Activated naive CD4-positive, alpha-beta T cell (primary cell): ENCODE data around the gene KRTAP12-3.
"Not testable (repeated sequence)": the region's sequence is repeated elsewhere in the genome, so short reads cannot be mapped to it uniquely, and the experiment has no call there.

Source experiments
- DNase-seq, 4 experiments: peaks; one replicate each; lab custom pipeline; 2025; lab: John Stamatoyannopoulos, UW

KRTAP12-3 gene

DNA sequence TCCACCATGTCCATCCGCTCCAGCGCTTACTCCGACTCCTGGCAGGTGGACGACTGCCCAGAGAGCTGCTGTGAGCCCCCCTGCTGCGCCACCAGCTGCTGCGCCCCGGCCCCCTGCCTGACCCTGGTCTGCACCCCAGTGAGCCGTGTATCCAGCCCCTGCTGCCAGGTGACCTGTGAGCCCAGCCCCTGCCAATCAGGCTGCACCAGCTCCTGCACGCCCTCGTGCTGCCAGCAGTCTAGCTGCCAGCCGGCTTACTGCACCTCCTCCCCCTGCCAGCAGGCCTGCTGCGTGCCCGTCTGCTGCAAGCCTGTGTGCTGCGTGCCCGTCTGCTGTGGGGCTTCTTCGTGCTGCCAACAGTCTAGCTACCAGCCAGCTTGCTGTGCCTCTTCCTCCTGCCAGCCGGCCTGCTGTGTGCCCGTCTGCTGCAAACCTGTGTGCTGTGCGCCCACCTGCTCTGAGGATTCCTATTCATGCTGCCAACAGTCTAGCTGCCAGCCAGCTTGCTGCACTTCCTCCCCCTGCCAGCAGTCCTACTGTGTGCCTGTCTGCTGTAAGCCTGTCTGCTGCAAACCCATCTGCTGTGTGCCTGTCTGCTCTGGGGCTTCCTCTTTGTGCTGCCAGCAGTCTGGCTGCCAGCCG lies 30.4 kb upstream of the KRTAP12-3 start:
- not testable (repeated sequence) for DNase-seq

DNA sequence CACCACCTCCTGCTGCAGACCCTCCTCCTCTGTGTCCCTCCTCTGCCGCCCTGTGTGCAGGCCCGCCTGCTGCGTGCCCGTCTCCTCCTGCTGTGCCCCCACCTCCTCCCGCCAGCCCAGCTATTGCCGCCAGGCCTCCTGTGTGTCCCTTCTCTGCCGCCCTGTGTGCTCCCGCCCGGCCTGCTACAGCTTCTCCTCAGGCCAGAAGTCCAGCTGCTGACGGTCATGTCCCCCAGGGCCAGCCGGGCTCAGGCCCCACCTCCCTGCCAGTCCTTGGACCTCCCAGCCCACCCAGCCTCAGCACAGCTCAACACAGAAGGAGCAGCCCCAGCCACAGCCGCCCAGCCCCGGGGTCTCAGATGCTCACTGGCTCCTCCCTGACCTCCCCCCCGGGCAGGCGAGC lies 29.9 kb upstream of the KRTAP12-3 start:
- not testable (repeated sequence) for DNase-seq

DNA sequence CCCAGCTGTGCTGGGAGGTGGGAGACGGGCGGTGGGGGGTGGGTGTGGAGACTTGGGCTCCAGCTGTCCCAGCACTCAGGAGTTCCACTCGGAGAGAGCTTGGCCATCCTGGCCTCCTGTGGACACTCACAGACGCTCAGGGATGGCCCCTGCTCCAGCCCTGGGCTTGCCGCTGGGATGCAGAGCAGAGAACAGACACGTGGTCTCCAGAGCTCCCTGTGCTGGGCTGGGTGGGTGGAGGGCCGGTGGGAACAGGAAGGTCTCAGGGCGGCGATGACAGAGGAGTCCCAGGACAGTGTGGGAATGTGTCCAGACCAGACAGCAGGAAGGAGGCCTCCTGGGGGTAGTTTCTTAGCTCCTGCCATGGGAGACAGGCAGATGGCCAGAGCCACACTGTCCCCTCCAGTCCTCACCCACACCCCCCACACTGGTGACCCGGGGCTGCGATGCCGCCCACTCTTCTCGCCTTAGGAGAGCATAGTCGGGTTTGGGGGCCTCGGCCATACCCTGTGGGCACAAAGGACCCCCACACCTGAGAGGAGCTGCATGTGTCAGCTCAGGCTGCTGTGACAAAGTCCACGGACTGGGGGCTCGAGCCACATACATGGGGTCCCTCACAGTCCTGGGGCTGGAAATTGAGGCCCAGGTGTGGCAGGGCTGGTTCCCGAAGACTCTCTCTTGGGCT lies 28.9 kb upstream of the KRTAP12-3 start:
- no peak for DNase-seq

DNA sequence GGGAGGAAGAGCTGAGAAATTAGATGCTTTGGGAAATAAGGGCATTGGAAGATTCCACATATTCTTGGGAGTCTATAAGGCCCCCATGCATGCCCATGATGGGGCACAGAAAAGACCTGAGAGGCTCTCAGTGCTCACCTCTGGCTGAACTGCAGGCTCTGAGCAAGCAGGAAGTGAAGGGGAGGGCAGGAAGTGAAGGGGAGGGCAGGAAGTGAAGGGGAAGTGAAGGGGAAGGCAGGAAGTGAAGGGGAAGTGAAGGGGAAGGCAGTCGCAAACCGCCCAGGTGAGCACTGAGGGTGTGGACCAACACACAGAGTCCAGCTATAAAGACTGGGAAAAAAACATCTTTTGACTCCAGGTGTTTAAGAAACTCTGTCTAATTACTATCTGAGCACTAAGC lies 27.3 kb upstream of the KRTAP12-3 start:
- DNase-seq, result no peak

DNA sequence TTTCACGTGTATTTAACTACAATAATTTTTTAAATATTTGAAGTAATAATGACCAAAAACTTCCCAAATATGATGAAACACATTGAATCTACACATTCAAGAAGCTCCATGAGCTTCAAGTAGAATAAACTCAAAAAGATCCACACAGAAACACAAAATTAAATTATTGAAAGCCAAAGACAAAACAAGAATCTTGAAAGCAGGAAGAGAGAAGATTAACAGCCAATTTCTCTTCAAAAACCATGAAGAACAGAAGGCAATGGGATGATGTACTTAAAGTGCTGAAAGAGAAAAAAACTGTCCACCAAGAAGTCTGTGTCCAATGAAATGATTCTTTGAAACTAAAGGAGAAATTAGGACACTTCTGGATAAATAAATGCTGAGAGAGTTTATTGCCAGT lies 25.7 kb upstream of the KRTAP12-3 start:
- DNase-seq, result no peak

DNA sequence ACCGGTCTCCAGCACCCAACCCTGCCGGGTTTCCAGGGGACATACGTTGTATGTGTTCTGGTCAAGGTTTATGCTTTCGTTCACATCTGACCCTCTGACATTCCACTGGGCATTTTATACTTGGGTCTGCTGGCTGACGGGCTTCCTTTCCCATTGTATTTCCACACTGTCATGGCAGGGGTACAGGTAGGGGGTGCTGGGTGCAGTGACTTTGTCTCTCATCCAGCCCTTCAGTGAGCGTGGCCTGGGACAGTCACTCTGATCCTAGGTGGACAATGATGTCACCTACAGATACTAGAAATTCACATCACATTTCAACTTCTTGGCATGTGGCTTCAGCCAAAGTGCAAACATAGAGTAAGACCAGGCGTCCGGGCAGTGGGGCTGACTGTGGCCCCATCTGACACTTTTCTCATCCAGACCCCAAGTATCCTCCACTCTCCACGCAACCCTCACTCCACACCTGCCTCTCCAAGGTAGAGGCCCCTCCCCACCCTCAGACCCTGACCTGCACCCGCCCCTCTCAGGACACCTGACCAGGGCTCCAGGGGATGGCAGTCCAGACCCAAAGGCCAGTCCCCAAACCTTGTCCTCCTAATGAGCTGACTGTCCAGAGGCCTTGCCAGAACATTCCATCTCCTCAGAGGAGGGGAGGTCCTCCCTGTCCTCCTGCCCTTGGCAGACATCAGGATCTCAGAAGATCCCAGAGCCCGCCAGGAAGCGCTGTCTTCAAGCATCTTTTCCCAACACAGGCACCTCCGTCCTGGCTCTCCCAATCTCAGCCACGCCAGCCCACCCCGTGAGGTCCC lies 21.3 kb upstream of the KRTAP12-3 start:
- no peak for DNase-seq

DNA sequence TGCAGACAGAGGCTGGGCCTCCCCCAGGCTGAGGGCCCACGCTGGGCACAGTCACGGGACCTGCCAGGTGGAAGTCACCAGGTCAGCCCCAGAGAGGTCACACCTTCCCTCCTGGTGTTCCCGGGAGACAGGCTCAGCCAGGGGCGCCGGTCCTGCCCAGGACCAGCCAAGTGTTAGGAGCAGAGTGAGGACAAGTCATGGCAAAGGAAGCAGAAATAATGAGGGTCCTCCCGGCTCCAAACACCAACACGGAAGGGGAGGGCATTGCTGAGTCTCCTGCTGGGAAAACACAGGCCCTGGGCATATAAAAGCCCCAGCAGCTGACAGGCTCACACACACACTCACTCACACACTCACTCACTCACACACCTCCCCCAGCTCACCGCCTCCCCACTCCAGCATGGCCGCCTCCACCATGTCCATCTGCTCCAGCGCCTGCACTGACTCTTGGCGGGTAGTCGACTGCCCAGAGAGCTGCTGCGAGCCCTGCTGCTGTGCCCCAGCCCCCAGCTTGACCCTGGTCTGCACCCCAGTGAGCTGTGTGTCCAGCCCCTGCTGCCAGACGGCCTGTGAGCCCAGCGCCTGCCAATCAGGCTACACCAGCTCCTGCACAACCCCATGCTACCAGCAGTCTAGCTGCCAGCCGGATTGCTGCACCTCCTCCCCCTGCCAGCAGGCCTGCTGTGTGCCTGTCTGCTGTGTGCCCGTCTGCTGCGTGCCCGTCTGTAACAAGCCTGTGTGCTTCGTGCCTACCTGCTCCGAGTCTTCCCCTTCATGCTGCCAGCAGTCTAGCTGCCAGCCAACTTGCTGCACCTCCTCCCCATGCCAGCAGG lies 20.5 kb upstream of the KRTAP12-3 start, which contains the start of gene KRTAP10-10:
Gene KRTAP10-10 (plus strand): TSS at position 339 of the 833 bp plus-strand sequence. CDS start 62 bp downstream, at position 401.
- no peak for DNase-seq

DNA sequence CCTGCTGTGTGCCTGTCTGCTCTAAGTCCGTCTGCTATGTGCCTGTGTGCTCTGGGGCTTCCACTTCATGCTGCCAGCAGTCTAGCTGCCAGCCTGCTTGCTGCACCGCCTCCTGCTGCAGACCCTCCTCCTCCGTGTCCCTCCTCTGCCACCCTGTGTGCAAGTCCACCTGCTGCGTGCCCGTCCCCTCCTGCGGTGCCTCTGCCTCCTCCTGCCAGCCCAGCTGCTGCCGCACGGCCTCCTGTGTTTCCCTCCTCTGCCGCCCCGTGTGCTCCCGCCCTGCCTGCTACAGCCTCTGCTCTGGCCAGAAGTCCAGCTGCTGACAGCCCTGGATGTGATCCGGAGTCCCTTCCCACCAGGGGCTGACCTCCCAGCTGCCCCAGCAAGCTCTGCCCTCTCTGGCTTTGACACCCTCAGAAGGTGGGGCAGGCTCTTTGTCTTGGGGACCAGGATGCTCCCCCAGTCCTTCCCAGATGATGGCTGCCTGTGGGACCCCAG lies 19.8 kb upstream of the KRTAP12-3 start:
- DNase-seq, result not testable (repeated sequence)

DNA sequence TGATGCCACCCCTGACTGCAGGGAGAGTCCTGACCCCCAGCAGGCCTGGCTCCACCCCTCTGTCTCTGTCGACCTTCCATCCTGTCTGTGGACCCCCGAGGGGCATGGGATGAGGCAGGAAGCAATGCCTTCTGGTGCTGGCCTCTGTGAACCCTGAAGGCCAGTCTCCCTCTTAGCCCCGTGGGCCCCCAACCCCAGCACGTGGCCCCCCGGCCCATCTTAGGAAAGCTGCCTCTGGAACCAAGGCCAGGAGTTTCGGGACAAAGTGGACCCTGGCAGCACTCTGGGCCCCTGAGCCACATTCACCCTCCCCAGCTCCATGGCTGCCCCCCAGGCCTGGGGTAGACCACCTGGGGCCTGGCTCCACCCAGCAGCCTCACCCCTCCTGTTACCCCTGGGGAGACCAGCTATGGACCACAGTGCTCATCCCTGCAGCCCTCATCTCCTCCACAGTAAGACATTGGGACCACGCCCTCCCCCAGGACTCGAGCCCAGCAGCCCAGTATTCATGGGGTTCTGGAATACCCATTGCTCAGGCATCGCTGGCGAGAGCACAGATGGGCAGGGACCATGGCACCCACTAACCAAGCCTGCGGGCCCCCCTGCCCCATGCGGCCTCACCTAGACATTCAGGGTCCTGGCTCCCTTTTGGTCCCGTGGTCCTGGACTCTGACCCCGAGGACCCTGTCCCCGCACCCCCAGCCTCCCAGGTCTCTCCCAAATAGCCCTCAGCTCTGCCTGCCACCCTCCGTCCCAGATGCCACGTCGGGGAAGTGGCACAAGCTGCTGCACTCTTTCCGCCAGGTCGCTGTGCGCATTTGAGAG lies 19.0 kb upstream of the KRTAP12-3 start:
- DNase-seq, result not testable (repeated sequence)

DNA sequence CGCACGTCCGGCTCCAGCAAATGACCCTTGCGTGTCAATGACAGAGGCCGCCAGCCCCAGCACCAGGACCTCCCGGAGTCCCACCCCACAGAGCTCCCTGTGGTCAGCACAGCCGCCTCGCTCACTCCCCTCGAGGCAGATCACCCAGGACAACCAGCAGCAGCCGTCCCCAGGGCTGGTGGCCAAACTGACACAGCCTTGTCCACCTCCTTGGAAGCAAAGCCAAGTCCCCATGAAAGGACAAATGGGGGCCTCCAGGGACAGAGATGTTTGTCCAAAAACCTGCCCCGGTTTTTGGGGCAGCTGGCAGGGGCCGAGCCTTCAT lies 18.4 kb upstream of the KRTAP12-3 start:
- no peak for DNase-seq

DNA sequence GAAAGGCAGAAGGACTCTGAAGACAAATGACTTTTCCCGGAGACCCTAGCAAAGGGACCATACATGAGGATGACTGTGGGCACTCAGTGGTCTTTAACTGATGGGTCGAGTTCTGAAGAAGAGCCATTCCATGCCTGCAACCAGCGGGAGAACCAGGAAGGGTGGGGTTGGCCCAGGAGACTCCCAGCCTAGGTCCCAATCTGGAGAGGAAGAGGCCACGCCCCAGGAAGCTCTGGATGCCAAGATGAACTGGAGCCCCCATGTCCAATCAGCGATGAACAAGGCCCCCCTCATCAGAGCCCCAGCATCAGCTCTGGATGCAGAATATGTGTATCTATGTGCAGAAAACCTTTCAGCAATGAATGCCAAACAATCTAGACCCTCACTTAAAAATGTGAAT lies 17.0 kb upstream of the KRTAP12-3 start:
- no peak for DNase-seq

DNA sequence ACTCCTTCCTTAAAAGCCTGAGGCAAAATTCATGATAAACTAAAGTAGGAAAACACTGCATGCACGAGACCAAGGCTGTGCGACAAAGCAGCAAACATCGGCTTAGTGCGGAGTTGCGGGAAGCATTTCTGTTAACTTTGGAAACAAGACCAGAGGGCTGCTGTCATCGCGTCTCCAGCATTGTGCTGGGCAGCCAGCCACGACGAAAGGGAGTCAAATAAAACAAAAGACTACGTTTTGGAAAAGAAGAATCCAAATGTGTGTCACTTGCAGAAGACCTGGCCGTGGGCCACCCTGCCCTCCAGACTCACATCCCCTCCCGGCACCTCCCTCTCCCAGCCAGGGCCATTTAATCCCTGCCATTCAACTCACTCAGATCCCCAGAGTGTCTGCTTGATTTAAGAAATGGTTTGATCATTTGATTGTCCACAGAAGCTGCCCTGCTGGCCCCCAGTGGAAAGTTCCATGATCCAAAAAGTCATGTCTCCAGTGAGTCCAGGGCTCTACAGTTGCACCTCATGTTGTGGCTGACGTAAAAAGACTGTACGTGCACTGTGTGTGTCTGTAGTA lies 13.9 kb upstream of the KRTAP12-3 start:
- DNase-seq, result no peak

DNA sequence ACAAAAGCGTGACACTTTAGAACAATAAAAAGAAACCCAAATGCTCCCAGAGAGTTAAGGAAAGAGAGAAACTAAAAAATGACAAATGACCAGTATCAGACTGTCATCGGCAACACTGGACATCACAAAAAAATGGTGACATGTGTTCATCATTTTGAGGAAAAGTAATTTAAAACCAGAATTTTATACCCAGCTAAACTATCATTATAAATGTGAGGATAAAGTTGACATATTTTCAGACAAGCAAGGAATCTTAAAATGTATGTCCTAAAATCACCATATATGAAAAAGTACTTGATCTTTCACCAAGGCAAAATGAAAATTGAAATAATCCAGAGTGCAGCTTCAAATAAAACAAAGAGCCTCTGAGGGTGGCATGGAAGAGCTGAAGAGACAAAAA lies 12.9 kb upstream of the KRTAP12-3 start:
- no peak for DNase-seq

DNA sequence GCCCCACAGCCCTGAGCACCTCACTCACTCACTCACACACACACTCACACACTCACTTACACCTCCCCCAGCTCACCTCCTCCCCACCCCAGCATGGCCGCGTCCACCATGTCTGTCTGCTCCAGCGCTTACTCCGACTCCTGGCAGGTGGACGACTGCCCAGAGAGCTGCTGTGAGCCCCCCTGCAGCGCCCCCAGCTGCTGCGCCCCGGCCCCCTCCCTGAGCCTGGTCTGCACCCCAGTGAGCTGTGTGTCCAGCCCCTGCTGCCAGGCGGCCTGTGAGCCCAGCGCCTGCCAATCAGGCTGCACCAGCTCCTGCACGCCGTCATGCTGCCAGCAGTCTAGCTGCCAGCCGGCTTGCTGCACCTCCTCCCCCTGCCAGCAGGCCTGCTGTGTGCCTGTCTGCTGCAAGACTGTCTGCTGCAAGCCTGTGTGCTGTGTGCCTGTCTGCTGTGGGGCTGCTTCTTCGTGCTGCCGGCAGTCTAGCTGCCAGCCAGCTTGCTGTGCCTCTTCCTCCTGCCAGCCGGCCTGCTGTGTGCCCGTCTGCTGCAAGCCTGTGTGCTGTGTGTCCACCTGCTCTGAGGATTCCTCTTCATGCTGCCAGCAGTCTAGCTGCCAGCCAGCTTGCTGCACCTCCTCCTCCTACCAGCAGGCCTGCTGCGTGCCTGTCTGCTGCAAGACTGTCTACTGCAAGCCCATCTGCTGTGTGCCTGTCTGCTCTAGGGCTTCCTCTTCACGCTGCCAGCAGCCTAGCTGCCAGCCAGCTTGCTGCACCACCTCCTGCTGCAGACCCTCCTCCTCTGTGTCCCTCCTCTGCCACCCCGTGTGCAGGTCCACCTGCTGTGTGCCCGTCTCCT lies 11.1 kb upstream of the KRTAP12-3 start, which contains the start of gene KRTAP10-11:
Gene KRTAP10-11 (plus strand): TSS at position 49 of the 856 bp plus-strand sequence. CDS start 45 bp downstream, at position 94.
- not testable (repeated sequence) for DNase-seq

DNA sequence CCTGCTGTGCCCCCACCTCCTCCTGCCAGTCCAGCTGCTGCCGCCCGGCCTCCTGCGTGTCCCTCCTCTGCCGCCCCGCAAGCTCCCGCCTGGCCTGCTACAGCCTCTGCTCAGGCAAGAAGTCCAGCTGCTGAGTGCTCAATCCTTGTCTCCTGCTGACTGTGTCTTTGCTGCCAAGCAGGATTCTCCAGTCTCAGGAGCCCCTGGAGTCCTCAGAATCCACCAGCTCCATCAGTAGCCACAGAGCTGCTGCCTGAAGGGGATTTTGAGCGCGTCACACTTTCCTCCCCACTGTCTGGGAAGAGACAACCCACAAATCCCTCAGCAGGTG lies 10.5 kb upstream of the KRTAP12-3 start:
- no peak for DNase-seq

DNA sequence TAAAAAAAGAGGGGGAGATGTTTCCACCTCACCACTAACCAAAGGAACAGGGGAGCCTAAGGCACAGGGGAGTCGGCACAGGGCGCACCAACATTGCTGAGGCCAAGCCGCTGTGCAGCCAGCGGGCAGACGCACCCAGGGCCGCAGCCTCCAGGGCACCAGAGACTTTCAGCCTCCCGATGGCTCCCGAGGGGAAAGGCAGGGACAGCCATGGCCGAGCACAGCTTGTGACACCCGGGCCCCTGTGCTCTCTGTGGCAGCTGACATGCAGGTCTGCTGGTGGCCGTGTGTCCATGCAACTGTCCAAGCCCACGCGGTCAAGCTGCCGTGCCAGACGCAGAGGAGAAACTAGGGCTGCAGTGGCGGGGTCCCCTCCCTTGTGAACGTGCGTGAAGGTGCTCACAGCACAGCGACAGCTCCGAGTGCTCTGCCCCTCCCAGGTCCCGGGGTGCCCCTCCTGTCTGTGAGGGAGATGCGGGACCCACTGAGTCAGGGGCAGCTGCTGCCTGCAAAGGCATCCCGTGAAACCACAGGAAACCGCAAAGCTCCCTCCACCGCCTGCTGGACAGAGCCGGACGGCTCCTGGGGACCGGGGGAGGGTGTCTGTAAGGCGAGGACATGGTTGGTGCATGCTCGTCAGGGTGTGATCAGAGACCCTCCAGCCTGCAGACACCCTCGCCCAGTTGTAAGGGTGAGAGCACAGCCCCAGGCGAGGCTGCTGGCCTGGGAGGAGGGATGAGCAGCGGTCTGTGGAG lies 9.0 kb upstream of the KRTAP12-3 start:
- no peak for DNase-seq

DNA sequence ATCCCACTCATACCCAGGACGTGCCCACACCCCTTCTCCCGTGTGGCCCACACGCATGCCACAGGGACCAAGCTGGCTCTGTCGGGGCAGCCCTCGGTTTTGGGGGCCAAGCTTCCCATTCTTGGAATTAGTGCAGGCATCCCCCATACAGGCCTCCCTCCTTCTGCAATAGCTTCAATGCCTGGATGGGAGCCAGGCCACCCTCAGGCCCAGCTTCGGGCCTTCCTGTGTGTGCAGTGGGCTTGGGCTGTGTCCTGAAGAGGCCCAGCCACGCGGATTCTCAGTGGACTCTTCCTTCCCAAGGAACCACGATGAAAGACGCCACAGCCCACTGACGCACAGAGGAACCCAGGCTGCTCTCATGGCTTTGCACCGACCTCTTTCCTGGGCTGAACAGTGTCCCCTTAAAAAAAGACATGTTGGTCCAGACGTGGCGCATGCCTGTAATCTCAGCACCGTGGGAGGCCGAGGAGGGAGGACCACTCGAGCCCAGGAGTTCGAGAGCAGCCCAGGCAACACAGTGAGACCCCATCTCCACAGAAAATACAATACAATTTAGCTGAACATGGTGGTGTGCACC lies 8.1 kb upstream of the KRTAP12-3 start:
- no peak for DNase-seq

DNA sequence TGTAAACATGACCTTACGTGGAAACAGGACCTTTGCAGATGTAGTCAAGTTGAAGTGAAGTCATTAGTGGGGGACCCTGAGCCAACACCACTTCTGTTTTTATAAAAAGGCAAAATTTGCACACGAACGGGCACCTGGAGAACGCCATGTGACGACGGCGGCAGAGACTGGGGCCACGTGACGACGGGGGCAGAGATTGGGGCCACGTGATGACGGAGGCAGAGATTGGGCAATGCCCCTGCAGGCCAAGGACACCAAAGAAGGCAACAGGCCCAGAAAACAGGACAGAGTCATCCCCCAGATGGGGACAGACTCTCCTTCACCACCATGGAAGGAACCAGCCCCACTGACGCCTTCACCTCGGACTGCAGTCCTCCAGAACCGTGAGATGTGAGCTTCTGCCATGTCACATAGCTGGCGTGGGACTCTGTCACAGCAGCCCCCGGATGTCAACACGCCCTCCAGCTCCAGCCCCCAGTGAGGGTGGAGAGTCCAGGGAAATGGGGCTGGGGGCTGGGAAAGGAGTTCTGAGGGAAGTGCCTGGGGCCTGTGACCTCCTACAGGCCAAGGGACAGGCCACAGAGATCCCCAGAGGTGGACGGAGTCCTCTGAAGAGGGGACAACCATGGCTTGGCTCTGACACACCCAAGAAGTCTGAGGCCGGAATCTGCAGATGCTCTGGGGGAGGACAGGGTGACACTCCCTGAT lies 7.3 kb upstream of the KRTAP12-3 start:
- DNase-seq, result no peak
